ENCODE data around the gene NARS2. TPM values are rescaled to one million over a fixed set of nuclear protein-coding genes. Genes with fewer than 3 reads are reported as not detected.

The NARS2 gene
- total and polyA plus RNA-seq, 2 donors (not counting 1 experiment from before 2014, with no cell fraction given): 9.7 to 14.6 TPM

- H3K9ac ChIP-seq (ENCODE audit: low read length): no peak overlapping the region
- intact Hi-C loops (cut with micrococcal nuclease): no loop called here
- H2AFZ ChIP-seq (ENCODE audit: insufficient read depth, low read depth, low read length, poor library complexity, severe bottlenecking): no peak overlapping the region
- POLR2A ChIA-PET: no interaction called here
- Mint-ChIP-seq H3K27me3 (peaks cover 10% of the 10 kb centered on the region), H3K4me3 (no peak overlapping the region), H3K27ac (no peak overlapping the region), H3K4me1 (no peaks in the 10 kb centered on the region), H3K9me3 (ENCODE audit: insufficient read depth) (peaks cover 7% of the 10 kb centered on the region)
- no peak overlapping the region for H3K4me2 ChIP-seq (replicated peaks; ENCODE audit: low read depth, low read length, poor library complexity, severe bottlenecking)
- H3K36me3 ChIP-seq (replicated peaks in 1 of 2; ENCODE audit: control extremely low read depth in 1 of 2, control insufficient read depth in 1 of 2, extremely low read depth in 1 of 2, insufficient read depth in 2 of 2, low read length in 1 of 2): no peaks in the 10 kb centered on the region
- DNase-seq (no peak), ATAC-seq (ENCODE audit: low read depth) (no peak)
- no peaks in the 10 kb centered on the region for H3K79me2 ChIP-seq (ENCODE audit: control insufficient read depth, insufficient read depth, low read length)
- no peaks in the 10 kb centered on the region for H4K20me1 ChIP-seq (ENCODE audit: control insufficient read depth, insufficient read depth, low read length, poor library complexity, severe bottlenecking)
- H3K4me1 ChIP-seq (ENCODE audit: control insufficient read depth in 2 of 2, insufficient read depth in 2 of 2, low read length in 2 of 2): no peaks in the 10 kb centered on the region
- whole genome bisulfite sequencing (ENCODE audit: insufficient coverage): 85% methylated on average over 3 of the region's 5 CpGs
- CTCF ChIA-PET: no interaction called here
- peaks cover 0 to 4% (median 0%) of the 10 kb centered on the region in 4 experiments for H3K27me3 ChIP-seq (replicated peaks in 1 of 4; ENCODE audit: control extremely low read depth in 1 of 4, control insufficient read depth in 3 of 4, insufficient read depth in 4 of 4, low read length in 3 of 4)
- H3K4me3 ChIP-seq (ENCODE audit: control extremely low read depth in 1 of 5, extremely low read depth in 1 of 5, insufficient read depth in 1 of 5, low read depth in 2 of 5, low read length in 4 of 5): no peak overlapping the region
- H3K9me3 ChIP-seq (ENCODE audit: control extremely low read depth in 1 of 3, control insufficient read depth in 2 of 3, insufficient read depth in 1 of 3, low read length in 2 of 3): peaks cover 0 to 13% (median 7%) of the 10 kb centered on the region in 3 donors
- H3K27ac ChIP-seq (ENCODE audit: low read length in 2 of 2): no peak overlapping the region
- TF ChIP-seq, protein P1, sequence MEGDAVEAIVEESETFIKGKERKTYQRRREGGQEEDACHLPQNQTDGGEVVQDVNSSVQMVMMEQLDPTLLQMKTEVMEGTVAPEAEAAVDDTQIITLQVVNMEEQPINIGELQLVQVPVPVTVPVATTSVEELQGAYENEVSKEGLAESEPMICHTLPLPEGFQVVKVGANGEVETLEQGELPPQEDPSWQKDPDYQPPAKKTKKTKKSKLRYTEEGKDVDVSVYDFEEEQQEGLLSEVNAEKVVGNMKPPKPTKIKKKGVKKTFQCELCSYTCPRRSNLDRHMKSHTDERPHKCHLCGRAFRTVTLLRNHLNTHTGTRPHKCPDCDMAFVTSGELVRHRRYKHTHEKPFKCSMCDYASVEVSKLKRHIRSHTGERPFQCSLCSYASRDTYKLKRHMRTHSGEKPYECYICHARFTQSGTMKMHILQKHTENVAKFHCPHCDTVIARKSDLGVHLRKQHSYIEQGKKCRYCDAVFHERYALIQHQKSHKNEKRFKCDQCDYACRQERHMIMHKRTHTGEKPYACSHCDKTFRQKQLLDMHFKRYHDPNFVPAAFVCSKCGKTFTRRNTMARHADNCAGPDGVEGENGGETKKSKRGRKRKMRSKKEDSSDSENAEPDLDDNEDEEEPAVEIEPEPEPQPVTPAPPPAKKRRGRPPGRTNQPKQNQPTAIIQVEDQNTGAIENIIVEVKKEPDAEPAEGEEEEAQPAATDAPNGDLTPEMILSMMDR (IDR thresholded peaks at IDR 0.05): no peak
- TF ChIP-seq EZH2 (IDR thresholded peaks at IDR 0.05; ENCODE audit: borderline replicate concordance, insufficient read depth, low read depth, low read length, poor library complexity, severe bottlenecking): no peak
Measured at GRCh38 chr11:78622666-78623065, 48.0 kb upstream of the NARS2 start.

- no peak for DNase-seq
- no peak overlapping the region for H3K27ac ChIP-seq (ENCODE audit: low read length in 2 of 2)
- ChIA-PET POLR2A (no interaction called here), CTCF (no interaction called here)
- H3K9me3 ChIP-seq (ENCODE audit: control extremely low read depth in 1 of 3, control insufficient read depth in 2 of 3, insufficient read depth in 1 of 3, low read length in 2 of 3): peaks cover 0 to 13% (median 7%) of the 10 kb centered on the region in 3 donors
- Mint-ChIP-seq H3K4me3 (no peak overlapping the region), H3K27me3 (peaks cover 10% of the 10 kb centered on the region), H3K4me1 (no peaks in the 10 kb centered on the region), H3K9me3 (ENCODE audit: insufficient read depth) (peaks cover 7% of the 10 kb centered on the region), H3K27ac (no peak overlapping the region)
- H3K4me1 ChIP-seq (ENCODE audit: control insufficient read depth in 2 of 2, insufficient read depth in 2 of 2, low read length in 2 of 2): no peaks in the 10 kb centered on the region
- H3K4me2 ChIP-seq (replicated peaks; ENCODE audit: low read depth, low read length, poor library complexity, severe bottlenecking): no peak overlapping the region
- 100% methylated on average over 2 of the region's 2 CpGs for WGBS (ENCODE audit: insufficient coverage)
- TF ChIP-seq, protein P1 (IDR thresholded peaks at IDR 0.05): no peak
- no peak for TF ChIP-seq EZH2 (IDR thresholded peaks at IDR 0.05; ENCODE audit: borderline replicate concordance, insufficient read depth, low read depth, low read length, poor library complexity, severe bottlenecking)
- intact Hi-C loops (cut with micrococcal nuclease): no loop called here
- H3K79me2 ChIP-seq (ENCODE audit: control insufficient read depth, insufficient read depth, low read length): no peaks in the 10 kb centered on the region
- no peak overlapping the region for H3K9ac ChIP-seq (ENCODE audit: low read length)
- H2AFZ ChIP-seq (ENCODE audit: insufficient read depth, low read depth, low read length, poor library complexity, severe bottlenecking): no peak overlapping the region
- peaks cover 0 to 5% (median 2%) of the 10 kb centered on the region in 4 experiments for H3K27me3 ChIP-seq (replicated peaks in 1 of 4; ENCODE audit: control extremely low read depth in 1 of 4, control insufficient read depth in 3 of 4, insufficient read depth in 4 of 4, low read length in 3 of 4)
- no peak for ATAC-seq (ENCODE audit: low read depth)
- H4K20me1 ChIP-seq (ENCODE audit: control insufficient read depth, insufficient read depth, low read length, poor library complexity, severe bottlenecking): no peaks in the 10 kb centered on the region
- no peaks in the 10 kb centered on the region for H3K36me3 ChIP-seq (replicated peaks in 1 of 2; ENCODE audit: control extremely low read depth in 1 of 2, control insufficient read depth in 1 of 2, extremely low read depth in 1 of 2, insufficient read depth in 2 of 2, low read length in 1 of 2)
- H3K4me3 ChIP-seq (ENCODE audit: control extremely low read depth in 1 of 5, extremely low read depth in 1 of 5, insufficient read depth in 1 of 5, low read depth in 2 of 5, low read length in 4 of 5): no peak overlapping the region
Measured at GRCh38 chr11:78620159-78620558, 45.5 kb upstream of the NARS2 start.

Data from B cell (primary cell).